ENCODE measurements around the gene PTGR3.
"Not testable (repeated sequence)": the region's sequence is repeated elsewhere in the genome, so short reads cannot be mapped to it uniquely, and the experiment has no call there.

Gene PTGR3

GRCh38 chr18:75198036-75198435, 10.9 kb downstream of the PTGR3 start:
- DNase-seq: no peak
- no peaks in the 10 kb centered on the region for H3K9me3 ChIP-seq (ENCODE audit: insufficient read depth, low read depth, low read length)

GRCh38 chr18:75192899-75193298, 16.0 kb downstream of the PTGR3 start:
- Histone ChIP-seq H3K4ac (ENCODE audit: low read depth, low read length) (no peak overlapping the region), H3K27ac (ENCODE audit: low read depth, low read length) (no peak overlapping the region), H2AK5ac (ENCODE audit: low read length) (no peak overlapping the region), H3K79me1 (ENCODE audit: low read length) (no peaks in the 10 kb centered on the region), H3K4me2 (ENCODE audit: low read length) (no peak overlapping the region), H3K4me1 (ENCODE audit: control insufficient read depth in 1 of 2, insufficient read depth in 2 of 2, low read length in 2 of 2) (no peaks in the 10 kb centered on the region), H4K91ac (ENCODE audit: low read depth, low read length) (no peak overlapping the region), H4K8ac (ENCODE audit: low read depth, low read length) (no peak overlapping the region), H2BK5ac (ENCODE audit: low read depth, low read length, poor library complexity) (no peak overlapping the region), H3K18ac (ENCODE audit: low read length) (no peak overlapping the region), H2BK120ac (ENCODE audit: insufficient read depth, low read length, poor library complexity) (no peak overlapping the region), H3K9me3 (ENCODE audit: insufficient read depth, low read depth, low read length) (no peaks in the 10 kb centered on the region), H3K4me3 (ENCODE audit: low read depth, low read length) (no peak overlapping the region), H3K36me3 (ENCODE audit: control insufficient read depth in 1 of 2, insufficient read depth in 2 of 2, low read length in 2 of 2) (no peaks in the 10 kb centered on the region), H3K9ac (ENCODE audit: low read length) (no peak overlapping the region), H3K27me3 (ENCODE audit: insufficient read depth, low read length) (no peaks in the 10 kb centered on the region), H2AFZ (ENCODE audit: insufficient read depth, low read length, poor library complexity) (no peak overlapping the region), H2BK12ac (ENCODE audit: low read length) (no peak overlapping the region), H3K14ac (ENCODE audit: low read length) (no peak overlapping the region), H4K12ac (ENCODE audit: low read depth, low read length) (no peak overlapping the region), H3K79me2 (ENCODE audit: control insufficient read depth, insufficient read depth, low read length, poor library complexity) (no peaks in the 10 kb centered on the region), H3K23ac (ENCODE audit: low read length) (no peak overlapping the region)
- DNase-seq: no peak
- no CpG with 5 or more reads among the region's 7 CpGs for WGBS (ENCODE audit: extremely low coverage, insufficient coverage, insufficient read length)

More at GRCh38 chr18:75198036-75198435, 10.9 kb downstream of the PTGR3 start:
- H3K36me3 ChIP-seq (ENCODE audit: control insufficient read depth in 1 of 2, insufficient read depth in 2 of 2, low read length in 2 of 2): peaks cover 0 to 4% of the 10 kb centered on the region in 2 experiments
- no peak overlapping the region for H3K9ac ChIP-seq (ENCODE audit: low read length)
- no peaks in the 10 kb centered on the region for H3K79me2 ChIP-seq (ENCODE audit: control insufficient read depth, insufficient read depth, low read length, poor library complexity)
- no peak overlapping the region for H3K14ac ChIP-seq (ENCODE audit: low read length)
- H2BK12ac ChIP-seq (ENCODE audit: low read length): no peak overlapping the region
- H2BK5ac ChIP-seq (ENCODE audit: low read depth, low read length, poor library complexity): no peak overlapping the region
- no peaks in the 10 kb centered on the region for H3K4me1 ChIP-seq (ENCODE audit: control insufficient read depth in 1 of 2, insufficient read depth in 2 of 2, low read length in 2 of 2)
- H3K27me3 ChIP-seq (ENCODE audit: insufficient read depth, low read length): no peaks in the 10 kb centered on the region
- H2AK5ac ChIP-seq (ENCODE audit: low read length): no peak overlapping the region
- no peak overlapping the region for H4K8ac ChIP-seq (ENCODE audit: low read depth, low read length)
- no peak overlapping the region for H3K23ac ChIP-seq (ENCODE audit: low read length)
- no peak overlapping the region for H2BK120ac ChIP-seq (ENCODE audit: insufficient read depth, low read length, poor library complexity)
- no peak overlapping the region for H3K4me2 ChIP-seq (ENCODE audit: low read length)
- WGBS (ENCODE audit: extremely low coverage, insufficient coverage, insufficient read length): no CpG with 5 or more reads among the region's 3 CpGs
- no peak overlapping the region for H3K18ac ChIP-seq (ENCODE audit: low read length)
- H3K27ac ChIP-seq (ENCODE audit: low read depth, low read length): no peak overlapping the region
- H3K79me1 ChIP-seq (ENCODE audit: low read length): no peaks in the 10 kb centered on the region
- H3K4me3 ChIP-seq (ENCODE audit: low read depth, low read length): no peak overlapping the region
- H4K91ac ChIP-seq (ENCODE audit: low read depth, low read length): no peak overlapping the region
- no peak overlapping the region for H2AFZ ChIP-seq (ENCODE audit: insufficient read depth, low read length, poor library complexity)
- no peak overlapping the region for H3K4ac ChIP-seq (ENCODE audit: low read depth, low read length)
- H4K12ac ChIP-seq (ENCODE audit: low read depth, low read length): no peak overlapping the region

GRCh38 chr18:75189696-75190095, 19.2 kb downstream of the PTGR3 start:
- H4K12ac ChIP-seq (ENCODE audit: low read depth, low read length): no peak overlapping the region
- no peaks in the 10 kb centered on the region for H3K27me3 ChIP-seq (ENCODE audit: insufficient read depth, low read length)
- no peak overlapping the region for H3K23ac ChIP-seq (ENCODE audit: low read length)
- H3K36me3 ChIP-seq (ENCODE audit: control insufficient read depth in 1 of 2, insufficient read depth in 2 of 2, low read length in 2 of 2): no peaks in the 10 kb centered on the region
- WGBS (ENCODE audit: extremely low coverage, insufficient coverage, insufficient read length): no CpG with 5 or more reads among the region's 6 CpGs
- no peak overlapping the region for H2BK120ac ChIP-seq (ENCODE audit: insufficient read depth, low read length, poor library complexity)
- no peak overlapping the region for H3K9ac ChIP-seq (ENCODE audit: low read length)
- H3K9me3 ChIP-seq (ENCODE audit: insufficient read depth, low read depth, low read length): no peaks in the 10 kb centered on the region
- H3K79me2 ChIP-seq (ENCODE audit: control insufficient read depth, insufficient read depth, low read length, poor library complexity): no peaks in the 10 kb centered on the region
- H4K8ac ChIP-seq (ENCODE audit: low read depth, low read length): no peak overlapping the region
- no peak overlapping the region for H2AK5ac ChIP-seq (ENCODE audit: low read length)
- H2BK12ac ChIP-seq (ENCODE audit: low read length): no peak overlapping the region
- H3K4me3 ChIP-seq (ENCODE audit: low read depth, low read length): no peak overlapping the region
- no peak overlapping the region for H4K91ac ChIP-seq (ENCODE audit: low read depth, low read length)
- H3K27ac ChIP-seq (ENCODE audit: low read depth, low read length): no peak overlapping the region
- no peak overlapping the region for H3K4me2 ChIP-seq (ENCODE audit: low read length)
- no peak overlapping the region for H2AFZ ChIP-seq (ENCODE audit: insufficient read depth, low read length, poor library complexity)
- no peaks in the 10 kb centered on the region for H3K4me1 ChIP-seq (ENCODE audit: control insufficient read depth in 1 of 2, insufficient read depth in 2 of 2, low read length in 2 of 2)
- no peak overlapping the region for H3K14ac ChIP-seq (ENCODE audit: low read length)
- H2BK5ac ChIP-seq (ENCODE audit: low read depth, low read length, poor library complexity): no peak overlapping the region
- H3K18ac ChIP-seq (ENCODE audit: low read length): no peak overlapping the region
- no peak for DNase-seq
- H3K79me1 ChIP-seq (ENCODE audit: low read length): no peaks in the 10 kb centered on the region
- H3K4ac ChIP-seq (ENCODE audit: low read depth, low read length): no peak overlapping the region

GRCh38 chr18:75187702-75188101, 21.2 kb downstream of the PTGR3 start:
- no CpG with 5 or more reads among the region's 4 CpGs for WGBS (ENCODE audit: extremely low coverage, insufficient coverage, insufficient read length)

More at GRCh38 chr18:75187702-75188101, 21.2 kb downstream of the PTGR3 start:
- not testable (repeated sequence) for H3K23ac ChIP-seq (ENCODE audit: low read length); H3K4me2 ChIP-seq (ENCODE audit: low read length); H2BK12ac ChIP-seq (ENCODE audit: low read length); H3K36me3 ChIP-seq (ENCODE audit: control insufficient read depth in 1 of 2, insufficient read depth in 2 of 2, low read length in 2 of 2); H4K12ac ChIP-seq (ENCODE audit: low read depth, low read length); H3K79me1 ChIP-seq (ENCODE audit: low read length); H3K9ac ChIP-seq (ENCODE audit: low read length); H3K4ac ChIP-seq (ENCODE audit: low read depth, low read length); H3K27me3 ChIP-seq (ENCODE audit: insufficient read depth, low read length); DNase-seq; H2BK120ac ChIP-seq (ENCODE audit: insufficient read depth, low read length, poor library complexity); H3K27ac ChIP-seq (ENCODE audit: low read depth, low read length); H3K14ac ChIP-seq (ENCODE audit: low read length); H3K4me1 ChIP-seq (ENCODE audit: control insufficient read depth in 1 of 2, insufficient read depth in 2 of 2, low read length in 2 of 2); H3K79me2 ChIP-seq (ENCODE audit: control insufficient read depth, insufficient read depth, low read length, poor library complexity); H4K8ac ChIP-seq (ENCODE audit: low read depth, low read length); H3K18ac ChIP-seq (ENCODE audit: low read length); H3K4me3 ChIP-seq (ENCODE audit: low read depth, low read length); H2AK5ac ChIP-seq (ENCODE audit: low read length); H2BK5ac ChIP-seq (ENCODE audit: low read depth, low read length, poor library complexity); H4K91ac ChIP-seq (ENCODE audit: low read depth, low read length); H2AFZ ChIP-seq (ENCODE audit: insufficient read depth, low read length, poor library complexity); H3K9me3 ChIP-seq (ENCODE audit: insufficient read depth, low read depth, low read length)

All from trophoblast cell (in vitro differentiated cells and primary cell).